GM18526 (cell line): Measurements from ENCODE around the gene SNAP47.

Experiments
- POLR2A ChIP-seq: IDR thresholded peaks from 3 replicates; pipeline ENCODE4 v1.6.1; 2011; ENCODE audit not compliant: insufficient read length; ENCODE audit errors: extremely low read depth

Gene SNAP47

GRCh38 chr1:227791425-227792143 is 56.3 kb downstream of the SNAP47 start:
- no peak for TF ChIP-seq POLR2A

- TF ChIP-seq POLR2A, result no peak
These were observed 57.2 kb downstream of the SNAP47 start for GRCh38 chr1:227792216-227793078.

GRCh38 chr1:227793079-227793947 is 58.1 kb downstream of the SNAP47 start:
- no peak for TF ChIP-seq POLR2A

GRCh38 chr1:227793948-227794816 is 58.9 kb downstream of the SNAP47 start:
- no peak for TF ChIP-seq POLR2A

GRCh38 chr1:227794817-227795192 is 59.6 kb downstream of the SNAP47 start:
- TF ChIP-seq POLR2A, result no peak

- no peak for TF ChIP-seq POLR2A
These were observed 60.5 kb downstream of the SNAP47 start for GRCh38 chr1:227795732-227796131.

- TF ChIP-seq POLR2A, result no peak
These were observed 61.2 kb downstream of the SNAP47 start for GRCh38 chr1:227796359-227796915.

GRCh38 chr1:227797144-227797543 is 61.9 kb downstream of the SNAP47 start:
- no peak for TF ChIP-seq POLR2A

- TF ChIP-seq POLR2A, result no peak
These were observed 62.4 kb downstream of the SNAP47 start for GRCh38 chr1:227797625-227798024.

- TF ChIP-seq POLR2A, result no peak
These were observed 63.0 kb downstream of the SNAP47 start for GRCh38 chr1:227798078-227798802.

GRCh38 chr1:227799756-227800155 is 64.5 kb downstream of the SNAP47 start:
- no peak for TF ChIP-seq POLR2A

- TF ChIP-seq POLR2A, result no peak
These were observed 68.7 kb downstream of the SNAP47 start for GRCh38 chr1:227803933-227804332.

GRCh38 chr1:227805606-227806197 is 70.5 kb downstream of the SNAP47 start:
- no peak for TF ChIP-seq POLR2A
